Activated T-helper 9 cell treated with anti-CD3 and anti-CD28 coated beads, Interleukin-2, amount 50 U/mL, for 16 hours (primary cell): ENCODE measurements around the gene NEIL1.
"Not testable (repeated sequence)": the region's sequence is repeated elsewhere in the genome, so short reads cannot be mapped to it uniquely, and the experiment has no call there.

ENCODE experiments used
- DNase-seq: peaks from one replicate; pipeline ENCODE4 v3.0.0-alpha.2; 2020; ENCODE audit warnings: low read depth

Gene NEIL1

GRCh38 chr15:75380773-75381172, 33.9 kb downstream of the NEIL1 start:
- DNase-seq = no peak

- not testable (repeated sequence) for DNase-seq
Measured at GRCh38 chr15:75383986-75384385, 37.1 kb downstream of the NEIL1 start.

DNA sequence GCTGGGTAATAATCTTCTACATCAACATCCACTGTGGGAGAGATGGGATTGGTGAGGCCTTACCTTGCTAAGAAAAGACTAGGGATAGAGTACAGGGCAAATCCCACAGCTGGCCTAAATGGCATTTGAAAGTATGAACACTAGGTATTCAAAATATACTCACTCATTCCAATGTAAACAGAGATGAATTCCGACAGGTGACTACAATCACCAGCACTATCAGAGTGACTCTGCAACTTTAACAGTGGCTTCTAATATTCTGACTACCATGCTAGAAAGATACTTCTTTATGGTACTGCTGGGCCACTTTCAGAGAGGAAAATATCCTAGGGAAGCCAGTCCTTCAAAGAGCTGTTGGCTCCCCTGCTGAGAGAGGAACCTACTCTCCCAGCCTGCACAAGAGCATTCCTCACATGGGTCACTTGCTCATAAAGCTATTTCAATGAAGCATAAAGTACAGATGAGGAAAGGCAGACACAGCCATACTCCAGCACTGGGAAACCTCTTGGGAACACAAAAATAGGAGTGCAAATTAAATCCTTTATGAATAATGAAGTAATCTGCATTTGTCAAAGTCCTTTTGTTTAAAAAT, 43.0 kb downstream of the NEIL1 start:
- no peak for DNase-seq

GRCh38 chr15:75397494-75397893, 50.7 kb downstream of the NEIL1 start:
- no peak for DNase-seq

DNA sequence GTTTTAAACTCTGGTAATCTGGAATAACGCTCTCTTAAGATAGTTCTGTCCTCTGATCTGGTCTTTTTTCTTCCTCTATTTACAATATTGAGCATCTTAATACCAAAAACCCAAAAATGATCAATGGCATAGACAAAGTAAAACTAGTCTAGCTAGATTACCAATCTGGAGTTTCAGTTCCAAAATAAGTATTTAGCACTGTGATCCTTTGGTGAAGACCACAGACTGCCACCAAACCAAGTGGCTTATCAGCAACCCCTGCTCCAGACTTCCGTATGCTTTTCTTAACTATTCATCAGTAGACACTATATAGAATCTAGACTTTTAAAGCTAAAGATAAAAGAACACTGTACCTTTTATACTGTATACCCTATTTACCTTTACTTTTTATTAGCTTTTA, 57.1 kb downstream of the NEIL1 start:
- DNase-seq = no peak
